ENCODE measurements around the gene WDR64. TPM values are rescaled to one million over a fixed set of nuclear protein-coding genes. Genes with fewer than 3 reads are reported as not detected.
"Not testable (repeated sequence)": the region's sequence is repeated elsewhere in the genome, so short reads cannot be mapped to it uniquely, and the experiment has no call there.

WDR64 gene
- total RNA-seq, 1 donor from 2014 or later, result not detected

GRCh38 chr1:241642593-241642944 is 9.5 kb upstream of the WDR64 start:
- no peak for ATAC-seq

GRCh38 chr1:241644259-241644658 is 7.8 kb upstream of the WDR64 start:
- no peak for ATAC-seq
- no peak for DNase-seq (ENCODE audit: missing footprints)
- intact Hi-C loops (cut with DNase I), result loop anchor here (5.0 kb wide), 1 partner anchor 127 kb away; the partner anchor contains the start of gene FH

More at GRCh38 chr1:241642593-241642944, 9.5 kb upstream of the WDR64 start:
- intact Hi-C loops (cut with DNase I), result loop anchor here (5.0 kb wide), 1 partner anchor 125 kb away; the partner anchor contains the start of gene FH
- DNase-seq (ENCODE audit: missing footprints), result no peak

GRCh38 chr1:241645199-241645598 is 6.9 kb upstream of the WDR64 start:
- ATAC-seq, result no peak
- no peak for DNase-seq (ENCODE audit: missing footprints)
- intact Hi-C loops (cut with DNase I), result no loop called here

GRCh38 chr1:241646201-241646600 is 5.9 kb upstream of the WDR64 start:
- intact Hi-C loops (cut with DNase I), result no loop called here
- DNase-seq (ENCODE audit: missing footprints) (no peak), ATAC-seq (no peak)

- intact Hi-C loops (cut with DNase I), result no loop called here
- ATAC-seq (no peak), DNase-seq (ENCODE audit: missing footprints) (no peak)
Measured at GRCh38 chr1:241647658-241648057, 4.4 kb upstream of the WDR64 start.

- intact Hi-C loops (cut with DNase I), result no loop called here
- DNase-seq (ENCODE audit: missing footprints), result no peak
- no peak for ATAC-seq
Measured at GRCh38 chr1:241648159-241648558, 3.9 kb upstream of the WDR64 start.

GRCh38 chr1:241654019-241654418 is 1.9 kb downstream of the WDR64 start:
- DNase-seq (ENCODE audit: missing footprints) (no peak), ATAC-seq (no peak)
- intact Hi-C loops (cut with DNase I), result no loop called here

- DNase-seq (ENCODE audit: missing footprints) (no peak), ATAC-seq (no peak)
- intact Hi-C loops (cut with DNase I), result no loop called here
Measured at GRCh38 chr1:241654641-241655040, 2.6 kb downstream of the WDR64 start.

GRCh38 chr1:241658081-241658793 is 6.2 kb downstream of the WDR64 start:
- ATAC-seq (no peak), DNase-seq (ENCODE audit: missing footprints) (no peak)
- intact Hi-C loops (cut with DNase I), result no loop called here

- intact Hi-C loops (cut with DNase I), result not testable (repeated sequence)
Measured at GRCh38 chr1:241659016-241659415, 6.9 kb downstream of the WDR64 start.

GRCh38 chr1:241660424-241660972 is 8.4 kb downstream of the WDR64 start:
- ATAC-seq, result no peak
- intact Hi-C loops (cut with DNase I), result no loop called here
- DNase-seq (ENCODE audit: missing footprints), result no peak

More at GRCh38 chr1:241659016-241659415, 6.9 kb downstream of the WDR64 start:
- ATAC-seq; DNase-seq (ENCODE audit: missing footprints): not testable (repeated sequence)

- ATAC-seq, result no peak
Measured at GRCh38 chr1:241666419-241666818, 14.3 kb downstream of the WDR64 start.

GRCh38 chr1:241672301-241672700 is 20.2 kb downstream of the WDR64 start:
- no peak for ATAC-seq
- intact Hi-C loops (cut with DNase I), result no loop called here
- DNase-seq (ENCODE audit: missing footprints), result no peak

More at GRCh38 chr1:241666419-241666818, 14.3 kb downstream of the WDR64 start:
- intact Hi-C loops (cut with DNase I), result no loop called here
- no peak for DNase-seq (ENCODE audit: missing footprints)

- no peak for DNase-seq (ENCODE audit: missing footprints)
- intact Hi-C loops (cut with DNase I), result no loop called here
- ATAC-seq, result no peak
Measured at GRCh38 chr1:241674805-241675384, 22.8 kb downstream of the WDR64 start.

- DNase-seq (ENCODE audit: missing footprints), result no peak
- ATAC-seq, result no peak
- intact Hi-C loops (cut with DNase I), result no loop called here
Measured at GRCh38 chr1:241675983-241676382, 23.9 kb downstream of the WDR64 start.

GRCh38 chr1:241677201-241677600 is 25.1 kb downstream of the WDR64 start:
- no peak for ATAC-seq
- intact Hi-C loops (cut with DNase I), result no loop called here
- DNase-seq (ENCODE audit: missing footprints), result no peak

GRCh38 chr1:241678536-241678935 is 26.5 kb downstream of the WDR64 start:
- intact Hi-C loops (cut with DNase I), result no loop called here
- ATAC-seq, result no peak
- DNase-seq (ENCODE audit: missing footprints), result no peak

GRCh38 chr1:241679404-241679803 is 27.3 kb downstream of the WDR64 start:
- no peak for DNase-seq (ENCODE audit: missing footprints)
- ATAC-seq, result no peak
- intact Hi-C loops (cut with DNase I), result no loop called here

- DNase-seq (ENCODE audit: missing footprints), result no peak
- intact Hi-C loops (cut with DNase I), result no loop called here
- no peak for ATAC-seq
Measured at GRCh38 chr1:241679961-241680360, 27.9 kb downstream of the WDR64 start.

- DNase-seq (ENCODE audit: missing footprints); intact Hi-C loops (cut with DNase I); ATAC-seq: not testable (repeated sequence)
Measured at GRCh38 chr1:241681861-241682448, 29.9 kb downstream of the WDR64 start.

All from Right ventricle myocardium inferior (tissue), 1 donor.